ENCODE data around the gene MAPRE3.

MAPRE3 gene

GRCh38 chr2:27009083-27009482, 38.6 kb downstream of the MAPRE3 start:
- TF ChIP-seq CTCF (conservative IDR thresholded peaks at IDR 0.05; ENCODE audit: low read depth, low read length): no peak
- DNase-seq (ENCODE audit: low read depth): no peak
- H3K4me3 ChIP-seq (ENCODE audit: low read depth, low read length): no peak overlapping the region

GRCh38 chr2:27009716-27010115, 39.3 kb downstream of the MAPRE3 start:
- no peak overlapping the region for H3K4me3 ChIP-seq (ENCODE audit: low read depth, low read length)
- DNase-seq (ENCODE audit: low read depth): no peak

GRCh38 chr2:27010139-27010538, 39.7 kb downstream of the MAPRE3 start:
- TF ChIP-seq CTCF (conservative IDR thresholded peaks at IDR 0.05; ENCODE audit: low read depth, low read length): no peak
- H3K4me3 ChIP-seq (ENCODE audit: low read depth, low read length): no peak overlapping the region
- DNase-seq (ENCODE audit: low read depth): no peak

More at GRCh38 chr2:27009716-27010115, 39.3 kb downstream of the MAPRE3 start:
- TF ChIP-seq CTCF (conservative IDR thresholded peaks at IDR 0.05; ENCODE audit: low read depth, low read length): no peak

- no peak for TF ChIP-seq CTCF (conservative IDR thresholded peaks at IDR 0.05; ENCODE audit: low read depth, low read length)
- DNase-seq (ENCODE audit: low read depth): no peak
- no peak overlapping the region for H3K4me3 ChIP-seq (ENCODE audit: low read depth, low read length)
Measured at GRCh38 chr2:27013738-27014137, 43.3 kb downstream of the MAPRE3 start.

- H3K4me3 ChIP-seq (ENCODE audit: low read depth, low read length): no peak overlapping the region
- TF ChIP-seq CTCF (conservative IDR thresholded peaks at IDR 0.05; ENCODE audit: low read depth, low read length): no peak
- no peak for DNase-seq (ENCODE audit: low read depth)
Measured at GRCh38 chr2:27014771-27015433, 44.5 kb downstream of the MAPRE3 start.

- DNase-seq (ENCODE audit: low read depth): peak; percentile 90
- H3K4me3 ChIP-seq (ENCODE audit: low read depth, low read length): no peak overlapping the region
- TF ChIP-seq CTCF (conservative IDR thresholded peaks at IDR 0.05; ENCODE audit: low read depth, low read length): peak; percentile 82
Measured at GRCh38 chr2:27016801-27017325, 46.4 kb downstream of the MAPRE3 start.

GRCh38 chr2:27018142-27018541, 47.7 kb downstream of the MAPRE3 start:
- DNase-seq (ENCODE audit: low read depth): no peak
- H3K4me3 ChIP-seq (ENCODE audit: low read depth, low read length): no peak overlapping the region
- TF ChIP-seq CTCF (conservative IDR thresholded peaks at IDR 0.05; ENCODE audit: low read depth, low read length): no peak
